Activated CD4-positive, alpha-beta T cell treated with anti-CD3 and anti-CD28 coated beads, Interleukin-2, amount 10 ng/mL, durations not matched to agents 24 days and 14 days (primary cell): Measurements from ENCODE around the gene POTEH. TPM values are rescaled to one million over a fixed set of nuclear protein-coding genes. Genes with fewer than 3 reads are reported as not detected.
"Not testable (repeated sequence)": the region's sequence is repeated elsewhere in the genome, so short reads cannot be mapped to it uniquely, and the experiment has no call there.

Experiments
- DNase-seq: peaks from one replicate; pipeline ENCODE4 v3.0.0; 2022
- H3K27ac Mint-ChIP-seq: one replicate; pipeline ENCODE4 v1.8.0; 2022; ENCODE audit warnings: mild to moderate bottlenecking, mixed read lengths
- H3K27me3 Mint-ChIP-seq: one replicate; pipeline ENCODE4 v1.8.0; 2022; ENCODE audit warnings: mixed read lengths
- H3K36me3 Mint-ChIP-seq: one replicate; pipeline ENCODE4 v1.8.0; 2022; ENCODE audit warnings: low read depth, mild to moderate bottlenecking, mixed read lengths
- H3K4me1 Mint-ChIP-seq: one replicate; pipeline ENCODE4 v1.8.0; 2021; ENCODE audit warnings: mixed read lengths
- H3K4me3 Mint-ChIP-seq: one replicate; pipeline ENCODE4 v1.8.0; 2022; ENCODE audit warnings: mild to moderate bottlenecking, moderate library complexity, mixed read lengths
- H3K9me3 Mint-ChIP-seq: one replicate; pipeline ENCODE4 v1.8.0; 2021; ENCODE audit warnings: mixed read lengths
- intact Hi-C: fragments of 100-400 bp; cut with micrococcal nuclease; formaldehyde crosslinking; loops from one replicate; pipeline ENCODE4 v1.15.1; 2023
- total RNA-seq: library from RNA; stranded (reverse); gene quantifications from 2 replicates; pipeline ENCODE4 v1.2.3, GENCODE V29; 2022

POTEH gene
- total RNA-seq, 1 donor from 2014 or later, result not detected

GRCh38 chr22:15688090-15688489 is 1.7 kb upstream of the POTEH start:
- DNase-seq, H3K27me3 Mint-ChIP-seq, H3K36me3 Mint-ChIP-seq, H3K4me3 Mint-ChIP-seq, intact Hi-C loops, H3K9me3 Mint-ChIP-seq, H3K27ac Mint-ChIP-seq, H3K4me1 Mint-ChIP-seq: not testable (repeated sequence)

- H3K27ac Mint-ChIP-seq, H3K9me3 Mint-ChIP-seq, H3K4me3 Mint-ChIP-seq, DNase-seq, intact Hi-C loops, H3K36me3 Mint-ChIP-seq, H3K27me3 Mint-ChIP-seq, H3K4me1 Mint-ChIP-seq: not testable (repeated sequence)
Measured at GRCh38 chr22:15689012-15689748, 646 bp upstream of the POTEH start.

GRCh38 chr22:15713600-15713999 is 23.8 kb downstream of the POTEH start:
- intact Hi-C loops, H3K9me3 Mint-ChIP-seq, H3K4me3 Mint-ChIP-seq, DNase-seq, H3K4me1 Mint-ChIP-seq, H3K27me3 Mint-ChIP-seq, H3K27ac Mint-ChIP-seq, H3K36me3 Mint-ChIP-seq: not testable (repeated sequence)

- intact Hi-C loops, H3K4me3 Mint-ChIP-seq, H3K27me3 Mint-ChIP-seq, H3K9me3 Mint-ChIP-seq, H3K27ac Mint-ChIP-seq, DNase-seq, H3K4me1 Mint-ChIP-seq, H3K36me3 Mint-ChIP-seq: not testable (repeated sequence)
Measured at GRCh38 chr22:15714125-15714524, 24.3 kb downstream of the POTEH start.

- H3K36me3 Mint-ChIP-seq, H3K27ac Mint-ChIP-seq, H3K4me3 Mint-ChIP-seq, H3K27me3 Mint-ChIP-seq, H3K9me3 Mint-ChIP-seq, H3K4me1 Mint-ChIP-seq, DNase-seq, intact Hi-C loops: not testable (repeated sequence)
Measured at GRCh38 chr22:15721884-15722283, 32.1 kb downstream of the POTEH start.

- intact Hi-C loops, DNase-seq, H3K4me1 Mint-ChIP-seq, H3K27me3 Mint-ChIP-seq, H3K27ac Mint-ChIP-seq, H3K9me3 Mint-ChIP-seq, H3K4me3 Mint-ChIP-seq, H3K36me3 Mint-ChIP-seq: not testable (repeated sequence)
Measured at GRCh38 chr22:15729209-15729917, 39.5 kb downstream of the POTEH start.

- DNase-seq, intact Hi-C loops, H3K9me3 Mint-ChIP-seq, H3K27me3 Mint-ChIP-seq, H3K36me3 Mint-ChIP-seq, H3K27ac Mint-ChIP-seq, H3K4me3 Mint-ChIP-seq, H3K4me1 Mint-ChIP-seq: not testable (repeated sequence)
Measured at GRCh38 chr22:15731023-15731422, 41.2 kb downstream of the POTEH start.

GRCh38 chr22:15734411-15734810 is 44.6 kb downstream of the POTEH start:
- H3K4me1 Mint-ChIP-seq, DNase-seq, H3K27ac Mint-ChIP-seq, H3K36me3 Mint-ChIP-seq, H3K9me3 Mint-ChIP-seq, H3K27me3 Mint-ChIP-seq, intact Hi-C loops, H3K4me3 Mint-ChIP-seq: not testable (repeated sequence)

GRCh38 chr22:15738157-15738908 is 48.5 kb downstream of the POTEH start:
- H3K9me3 Mint-ChIP-seq, H3K27me3 Mint-ChIP-seq, H3K4me1 Mint-ChIP-seq, H3K27ac Mint-ChIP-seq, H3K4me3 Mint-ChIP-seq, H3K36me3 Mint-ChIP-seq, DNase-seq, intact Hi-C loops: not testable (repeated sequence)

- H3K9me3 Mint-ChIP-seq, H3K27me3 Mint-ChIP-seq, H3K36me3 Mint-ChIP-seq, H3K4me3 Mint-ChIP-seq, DNase-seq, H3K27ac Mint-ChIP-seq, H3K4me1 Mint-ChIP-seq, intact Hi-C loops: not testable (repeated sequence)
Measured at GRCh38 chr22:15738909-15739391, 49.1 kb downstream of the POTEH start.

- intact Hi-C loops, H3K9me3 Mint-ChIP-seq, H3K4me1 Mint-ChIP-seq, H3K27me3 Mint-ChIP-seq, H3K4me3 Mint-ChIP-seq, H3K27ac Mint-ChIP-seq, H3K36me3 Mint-ChIP-seq, DNase-seq: not testable (repeated sequence)
Measured at GRCh38 chr22:15747636-15748323, 58.0 kb downstream of the POTEH start.

GRCh38 chr22:15749181-15749970 is 59.5 kb downstream of the POTEH start:
- H3K27me3 Mint-ChIP-seq, intact Hi-C loops, H3K36me3 Mint-ChIP-seq: not testable (repeated sequence)

GRCh38 chr22:15759443-15760097 is 69.7 kb downstream of the POTEH start:
- DNase-seq, H3K27me3 Mint-ChIP-seq, intact Hi-C loops, H3K4me3 Mint-ChIP-seq, H3K9me3 Mint-ChIP-seq, H3K36me3 Mint-ChIP-seq, H3K27ac Mint-ChIP-seq, H3K4me1 Mint-ChIP-seq: not testable (repeated sequence)

More at GRCh38 chr22:15749181-15749970, 59.5 kb downstream of the POTEH start:
- not testable (repeated sequence) for H3K27ac Mint-ChIP-seq, H3K9me3 Mint-ChIP-seq, H3K4me1 Mint-ChIP-seq, DNase-seq, H3K4me3 Mint-ChIP-seq
